BLaER1 treated with 17β-estradiol and CSF1 and Interleukin-3, amounts not matched to agents 10 nM and 100 nM (cell line): ENCODE data around the gene TERB2.
"Not testable (repeated sequence)": the region's sequence is repeated elsewhere in the genome, so short reads cannot be mapped to it uniquely, and the experiment has no call there.

Experiments used
- H3K27ac ChIP-seq, 11 experiments: shearing (Covaris generic); formaldehyde crosslinking; 2 replicates each; pipeline ENCODE4 v1.8.1; 2022
- H3K27me3 ChIP-seq, 11 experiments: shearing (Covaris generic); formaldehyde crosslinking; 2 replicates each; pipeline ENCODE4 v1.8.1; 2022
- H3K36me3 ChIP-seq, 11 experiments: shearing (Covaris generic); formaldehyde crosslinking; 2 replicates each; pipeline ENCODE4 v1.8.1; 2022
- H3K4me1 ChIP-seq, 10 experiments: shearing (Covaris generic); formaldehyde crosslinking; 2 replicates each; pipeline ENCODE4 v1.8.1; 2022
- H3K4me2 ChIP-seq, 11 experiments: shearing (Covaris generic); formaldehyde crosslinking; 2 replicates each; pipeline ENCODE4 v1.8.1; 2022
- H3K4me3 ChIP-seq, 10 experiments: shearing (Covaris generic); formaldehyde crosslinking; 2 replicates each; pipeline ENCODE4 v1.8.1; 2022
- H3K9ac ChIP-seq, 11 experiments: shearing (Covaris generic); formaldehyde crosslinking; 2 replicates each; pipeline ENCODE4 v1.8.1; 2022
- H3K9me3 ChIP-seq, 11 experiments: shearing (Covaris generic); formaldehyde crosslinking; replicated peaks in 1 of 11; 2 replicates each; pipeline ENCODE4 v1.8.1; 2022
- H4K20me1 ChIP-seq, 11 experiments: shearing (Covaris generic); formaldehyde crosslinking; 2 replicates each; pipeline ENCODE4 v1.8.1; 2022
- Cebpa-rat ChIP-seq, 11 experiments: shearing (Covaris generic); IDR thresholded peaks; 2 replicates each; pipeline ENCODE4 v1.8.1; 2022

Gene TERB2

DNA sequence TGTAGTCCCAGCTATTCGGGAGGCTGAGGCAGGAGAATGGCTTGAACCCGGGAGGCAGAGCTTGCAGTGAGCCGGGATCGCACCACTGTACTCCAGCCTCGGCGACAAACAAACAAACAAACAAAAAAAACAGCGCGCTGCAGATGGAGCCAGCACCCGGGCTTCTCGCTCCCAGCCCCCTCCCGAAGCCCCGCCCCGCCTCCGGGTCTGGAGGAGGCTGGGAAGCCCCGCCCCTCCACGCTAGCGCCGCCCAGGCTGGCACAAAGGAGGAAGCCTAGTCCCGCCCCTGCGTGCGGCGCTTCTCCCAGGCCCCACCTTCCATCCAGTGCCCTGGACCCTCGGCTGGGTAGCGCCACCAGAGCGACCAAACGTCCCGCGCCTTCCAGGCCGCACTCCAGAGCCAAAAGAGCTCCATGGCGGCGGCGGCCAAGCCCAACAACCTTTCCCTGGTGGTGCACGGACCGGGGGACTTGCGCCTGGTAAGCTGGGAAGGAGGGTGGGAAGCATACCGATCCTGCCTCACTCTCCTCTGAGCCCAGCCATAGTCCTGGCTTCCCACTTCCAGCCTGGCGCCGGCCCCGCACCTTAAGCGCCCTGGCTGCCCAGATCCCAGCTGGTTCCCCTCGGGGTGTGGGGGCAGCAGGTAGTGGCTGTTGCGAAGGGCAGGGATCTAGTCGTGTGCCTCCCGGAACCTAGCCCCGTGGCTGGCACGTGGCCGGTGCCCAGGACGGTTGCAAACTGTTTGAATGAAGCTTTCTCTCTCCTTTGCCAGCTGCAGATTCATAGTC lies 66.6 kb downstream of the TERB2 start, which contains the start of gene SORD:
TSS of gene SORD (plus strand) at position 325 of the 788 bp plus-strand sequence. CDS start at position 414, 89 bp downstream.
- Histone ChIP-seq H3K27ac (peak within 1 kb of the TSS; percentile 71 to 95 (median 93); a peak in 21 of 22 replicates), H3K9ac (peak within 1 kb of the TSS; percentile 78 to 94 (median 90))
- no peak for TF ChIP-seq Cebpa-rat (IDR thresholded peaks at IDR 0.05)

DNA sequence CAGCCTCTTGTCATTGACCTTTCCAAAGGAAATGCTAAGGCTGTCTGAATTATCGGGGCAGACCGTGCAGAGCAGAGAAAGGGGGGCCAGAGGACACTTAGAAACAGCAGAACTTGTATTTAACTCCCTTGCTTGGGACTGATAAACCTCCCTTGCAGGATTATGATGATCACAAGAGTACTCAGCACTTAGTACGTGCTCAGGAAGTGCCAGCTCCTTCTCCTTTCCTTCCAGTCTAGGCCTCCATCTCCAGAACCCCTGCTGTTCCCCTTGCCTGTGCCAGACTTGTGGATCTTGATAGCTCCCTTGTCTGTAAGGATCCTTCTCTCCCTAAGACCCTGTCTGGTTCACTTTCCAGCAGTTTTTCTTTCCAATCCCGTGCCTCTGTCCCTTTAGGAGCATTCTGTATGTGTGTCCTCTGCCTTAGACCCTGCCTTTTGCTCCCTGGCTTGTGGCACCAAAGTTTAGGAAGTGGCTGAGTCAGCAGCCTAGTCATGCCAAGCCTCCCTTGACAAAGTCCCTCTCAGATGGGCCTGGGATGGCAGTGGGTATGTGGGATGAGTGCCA lies 67.3 kb downstream of the TERB2 start:
- no peak for TF ChIP-seq Cebpa-rat (IDR thresholded peaks at IDR 0.05)
- Histone ChIP-seq H3K9ac (peak overlapping the region; percentile 78 to 94 (median 90)), H3K4me1 (peaks cover 33 to 43% (median 40%) of the 10 kb centered on the region in 10 experiments), H4K20me1 (peaks cover 0 to 10% (median 0%) of the 10 kb centered on the region in 11 experiments; a peak in 1 of 22 replicates), H3K9me3 (peaks cover 7 to 32% (median 24%) of the 10 kb centered on the region in 11 experiments; a peak in 21 of 22 replicates), H3K27ac (peak overlapping the region; percentile 71 to 95 (median 93); a peak in 21 of 22 replicates), H3K27me3 (no peaks in the 10 kb centered on the region), H3K4me3 (peak overlapping the region; percentile 71 to 93 (median 90)), H3K36me3 (peaks cover 11 to 28% (median 25%) of the 10 kb centered on the region in 11 experiments; a peak in 21 of 22 replicates), H3K4me2 (peak overlapping the region; percentile 90 to 100 (median 95))

More for the DNA sequence above, 66.6 kb downstream of the TERB2 start, which contains the start of gene SORD:
- peaks cover 0 to 10% (median 0%) of the 10 kb centered on the region in 11 experiments; a peak in 1 of 22 replicates for H4K20me1 ChIP-seq
- H3K9me3 ChIP-seq, result peaks cover 2 to 26% (median 17%) of the 10 kb centered on the region in 11 experiments; a peak in 20 of 22 replicates
- H3K4me1 ChIP-seq, result peaks cover 33 to 43% (median 40%) of the 10 kb centered on the region in 10 experiments
- H3K27me3 ChIP-seq, result no peaks in the 10 kb centered on the region
- H3K4me3 ChIP-seq, result peak within 1 kb of the TSS; percentile 71 to 93 (median 90)
- H3K36me3 ChIP-seq, result peaks cover 6 to 21% (median 18%) of the 10 kb centered on the region in 11 experiments; a peak in 20 of 22 replicates
- peak within 1 kb of the TSS; percentile 90 to 100 (median 95) for H3K4me2 ChIP-seq

DNA sequence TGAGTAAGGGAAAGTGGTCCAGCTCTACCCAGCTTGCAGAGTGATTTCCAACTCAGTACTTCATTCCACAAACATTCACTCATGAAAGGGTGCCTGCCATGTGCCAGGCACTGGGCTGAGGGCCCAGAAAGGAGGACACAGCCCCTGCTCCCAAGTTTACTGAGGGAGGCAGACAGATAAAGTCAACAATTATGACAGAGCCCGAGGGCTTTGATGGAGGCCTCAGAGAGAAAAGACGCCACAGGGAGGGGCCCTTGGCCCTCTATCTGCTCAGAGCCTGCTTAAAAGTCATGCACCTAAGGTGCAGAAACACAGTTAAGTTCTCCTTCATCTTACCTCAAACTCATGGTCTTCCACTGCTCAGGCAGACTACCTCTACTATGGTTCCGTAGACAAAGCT lies 68.2 kb downstream of the TERB2 start:
- H3K4me1 ChIP-seq, result peaks cover 33 to 43% (median 40%) of the 10 kb centered on the region in 10 experiments
- peaks cover 0 to 10% (median 0%) of the 10 kb centered on the region in 11 experiments; a peak in 1 of 22 replicates for H4K20me1 ChIP-seq
- H3K9me3 ChIP-seq, result peaks cover 16 to 42% (median 33%) of the 10 kb centered on the region in 11 experiments
- not testable (repeated sequence) for H3K4me3 ChIP-seq, H3K27me3 ChIP-seq, H3K27ac ChIP-seq, H3K9ac ChIP-seq
- H3K36me3 ChIP-seq, result peaks cover 20 to 37% (median 34%) of the 10 kb centered on the region in 11 experiments
- peak overlapping the region; percentile 51 to 100 (median 54); a peak in 18 of 22 replicates for H3K4me2 ChIP-seq

DNA sequence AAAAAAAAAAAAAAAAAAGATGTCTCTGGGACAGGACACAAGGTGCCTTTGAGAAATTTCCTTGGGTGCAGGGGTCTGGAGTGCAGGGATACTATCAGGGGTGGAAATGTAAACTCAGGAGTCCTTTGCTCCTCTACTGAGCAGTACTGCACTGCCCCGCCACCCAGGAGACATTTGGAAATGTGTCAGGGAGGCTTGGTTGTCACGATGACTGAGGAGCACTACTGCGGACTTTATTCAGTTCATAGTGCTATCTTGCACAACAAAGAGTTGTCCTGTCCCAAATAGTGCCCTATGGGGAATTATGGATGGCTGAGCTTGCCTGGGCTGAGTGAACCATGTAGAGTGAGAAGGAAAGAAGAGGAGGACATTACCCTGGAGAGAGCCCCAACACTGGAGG lies 69.1 kb downstream of the TERB2 start:
- not testable (repeated sequence) for H3K27ac ChIP-seq, H3K4me3 ChIP-seq, H3K27me3 ChIP-seq, H3K9ac ChIP-seq
- H3K4me1 ChIP-seq, result peaks cover 33 to 43% (median 40%) of the 10 kb centered on the region in 10 experiments
- peaks cover 0 to 11% (median 0%) of the 10 kb centered on the region in 11 experiments; a peak in 3 of 22 replicates for H4K20me1 ChIP-seq
- H3K9me3 ChIP-seq, result peaks cover 20 to 51% (median 43%) of the 10 kb centered on the region in 11 experiments
- peak overlapping the region; percentile 51 to 100 (median 54); a peak in 21 of 22 replicates for H3K4me2 ChIP-seq
- peaks cover 30 to 47% (median 44%) of the 10 kb centered on the region in 11 experiments for H3K36me3 ChIP-seq

DNA sequence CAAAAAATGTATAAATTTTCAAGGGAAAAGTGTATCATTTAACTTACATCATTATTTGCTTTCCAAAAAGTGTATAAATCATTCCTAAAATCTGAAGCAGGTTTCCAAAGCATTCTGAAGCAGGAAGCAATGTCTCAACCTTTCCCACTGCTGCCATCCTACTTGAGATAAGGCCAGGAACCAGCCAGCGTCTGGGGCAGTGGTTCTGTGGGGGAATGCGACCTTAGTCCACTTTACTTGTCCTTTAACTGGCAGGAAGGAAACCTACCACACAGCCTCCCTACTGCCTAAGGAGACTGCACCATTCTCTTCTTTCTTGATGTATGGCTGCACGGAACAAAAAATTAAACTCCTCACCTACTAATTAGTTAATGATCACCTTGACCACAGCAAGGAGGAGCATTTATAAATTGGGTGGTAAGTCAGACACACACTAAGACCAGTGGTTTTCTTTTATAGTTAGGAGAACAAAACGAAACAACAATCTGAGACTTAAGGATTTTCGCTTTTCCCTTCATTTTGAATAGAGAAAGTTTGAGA lies 70.2 kb downstream of the TERB2 start:
- Histone ChIP-seq H3K4me2 (peak overlapping the region; percentile 34 to 100 (median 54); a peak in 14 of 22 replicates), H3K27ac (no peak overlapping the region)

DNA sequence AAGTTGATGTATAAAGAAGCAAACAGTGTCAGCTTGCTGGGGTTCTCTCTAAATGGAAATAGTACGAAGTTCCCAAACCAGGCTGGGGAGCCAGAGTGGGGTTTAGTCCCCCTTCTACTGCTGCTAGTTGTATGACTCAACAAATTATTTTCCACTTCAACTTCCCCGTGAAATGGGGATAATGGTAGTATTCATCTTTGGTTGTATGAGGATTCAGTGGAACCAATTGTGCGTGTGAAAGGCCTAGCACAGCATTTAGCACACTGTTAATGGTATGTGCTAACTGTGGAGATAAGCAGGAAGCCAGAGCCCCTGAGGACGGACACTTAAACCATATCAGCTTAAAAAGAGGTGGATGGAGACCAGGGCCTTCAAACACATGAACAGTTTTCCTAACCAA lies 70.7 kb downstream of the TERB2 start:
- Histone ChIP-seq H3K9ac (no peak overlapping the region), H3K27ac (no peak overlapping the region)

More for the DNA sequence above, 70.2 kb downstream of the TERB2 start:
- no peak overlapping the region; a peak in 1 of 20 replicates for H3K4me3 ChIP-seq
- no peak overlapping the region for H3K9ac ChIP-seq
- peaks cover 0 to 17% (median 0%) of the 10 kb centered on the region in 11 experiments; a peak in 3 of 22 replicates for H4K20me1 ChIP-seq
- peaks cover 33 to 43% (median 40%) of the 10 kb centered on the region in 10 experiments for H3K4me1 ChIP-seq
- H3K9me3 ChIP-seq, result peaks cover 23 to 54% (median 52%) of the 10 kb centered on the region in 11 experiments
- no peak for TF ChIP-seq Cebpa-rat (IDR thresholded peaks at IDR 0.05)
- no peaks in the 10 kb centered on the region for H3K27me3 ChIP-seq
- peaks cover 38 to 56% (median 52%) of the 10 kb centered on the region in 11 experiments for H3K36me3 ChIP-seq

More for the DNA sequence above, 70.7 kb downstream of the TERB2 start:
- H4K20me1 ChIP-seq, result peaks cover 0 to 17% (median 0%) of the 10 kb centered on the region in 11 experiments; a peak in 3 of 22 replicates
- no peak overlapping the region; a peak in 1 of 22 replicates for H3K4me2 ChIP-seq
- peaks cover 32 to 42% (median 40%) of the 10 kb centered on the region in 10 experiments for H3K4me1 ChIP-seq
- peaks cover 23 to 54% (median 52%) of the 10 kb centered on the region in 11 experiments for H3K9me3 ChIP-seq
- TF ChIP-seq Cebpa-rat (IDR thresholded peaks at IDR 0.05), result no peak
- peaks cover 38 to 56% (median 52%) of the 10 kb centered on the region in 11 experiments for H3K36me3 ChIP-seq
- no peaks in the 10 kb centered on the region for H3K27me3 ChIP-seq
- peak overlapping the region in 1 of 10 experiments; percentile 17; a peak in 1 of 20 replicates for H3K4me3 ChIP-seq
